HG03045 (cell line): ENCODE measurements around the gene MFAP4.

Experiments
- ATAC-seq: cut with Tn5 transposase; IDR thresholded peaks from one replicate; pipeline ENCODE4 v1.9.1; 2021; ENCODE audit warnings: mild to moderate bottlenecking, moderate library complexity; ENCODE audit not compliant: unreplicated experiment

Gene MFAP4

GRCh38 chr17:19386051-19386929 is 700 bp downstream of the MFAP4 start:
- ATAC-seq, result no peak

- ATAC-seq, result no peak
Observed at GRCh38 chr17:19385521-19385983, 1.4 kb downstream of the MFAP4 start.

GRCh38 chr17:19384723-19385391 is 2.1 kb downstream of the MFAP4 start:
- ATAC-seq, result no peak

GRCh38 chr17:19383681-19384470 is 3.1 kb downstream of the MFAP4 start:
- ATAC-seq, result no peak

- no peak for ATAC-seq
Observed at GRCh38 chr17:19382531-19383444, 4.2 kb downstream of the MFAP4 start.

- ATAC-seq, result no peak
Observed at GRCh38 chr17:19381741-19382444, 5.1 kb downstream of the MFAP4 start.

- ATAC-seq, result no peak
Observed at GRCh38 chr17:19381361-19381740, 5.6 kb downstream of the MFAP4 start.

- ATAC-seq, result no peak
Observed at GRCh38 chr17:19380481-19381301, 6.3 kb downstream of the MFAP4 start.

GRCh38 chr17:19379361-19380065 is 7.5 kb downstream of the MFAP4 start:
- no peak for ATAC-seq

- ATAC-seq, result peak; percentile 2
Observed at GRCh38 chr17:19378416-19379360, 8.3 kb downstream of the MFAP4 start, which contains the start of gene MAPK7. MAPK7 (plus strand) TSS chr17:19378498; CDS start chr17:19378901, 403 bp downstream.

- ATAC-seq, result peak; percentile 92
Observed at GRCh38 chr17:19377602-19378415, 9.2 kb downstream of the MFAP4 start.

GRCh38 chr17:19376811-19377210 is 10.2 kb downstream of the MFAP4 start:
- no peak for ATAC-seq

GRCh38 chr17:19375732-19376131 is 11.3 kb downstream of the MFAP4 start:
- no peak for ATAC-seq

GRCh38 chr17:19374136-19374535 is 12.9 kb downstream of the MFAP4 start:
- ATAC-seq, result no peak

- ATAC-seq, result no peak
Observed at GRCh38 chr17:19372866-19373504, 14.0 kb downstream of the MFAP4 start.

- no peak for ATAC-seq
Observed at GRCh38 chr17:19372439-19372838, 14.6 kb downstream of the MFAP4 start.
